IMR-90 (cell line): Measurements from ENCODE around the gene KIF18B. TPM values are rescaled to one million over a fixed set of nuclear protein-coding genes. Genes with fewer than 3 reads are reported as not detected.

Experiments used
- ATAC-seq: fragments of 200-7000 bp; cut with Tn5 transposase; 2 replicates; pipeline ENCODE4 v1.9.1; 2020; ENCODE audit warnings: low read depth, mild to moderate bottlenecking, moderate library complexity
- BruUV-seq: library from RNA; stranded (reverse); fragments of 400-500 nt; replicated peaks from 2 replicates; lab custom pipeline; 2021; lab: Mats Ljungman, UMichigan
- CTCF ChIA-PET: fragments of 300-600 bp; formaldehyde crosslinking; extraction: SDS; loops from one replicate; lab custom pipeline; 2021; ENCODE audit warnings: antibody characterized with exemption; lab: Yijun Ruan, JAX
- POLR2A ChIA-PET: fragments of 300-600 bp; sonication (Branson Sonifier 250); formaldehyde crosslinking; loops from one replicate; lab custom pipeline; 2022; ENCODE audit warnings: antibody characterized with exemption; ENCODE audit not compliant: unreplicated experiment; lab: Charles Lee
- DNase-seq: peaks from one replicate; pipeline ENCODE4 v3.0.0; 2013
- H2AFZ ChIP-seq: replicated peaks from 2 replicates; pipeline ENCODE3; 2013; ENCODE audit warnings: low read length, mild to moderate bottlenecking; ENCODE audit not compliant: poor library complexity
- H2AK5ac ChIP-seq: 2 replicates; pipeline ENCODE4 v1.6.1; 2013; ENCODE audit warnings: low read depth, low read length, inconsistent platforms
- H2AK9ac ChIP-seq: replicated peaks from 2 replicates; pipeline ENCODE3; 2013; ENCODE audit warnings: mild to moderate bottlenecking, low read depth, low read length, moderate library complexity; ENCODE audit not compliant: poor library complexity
- H2BK120ac ChIP-seq: 2 replicates; pipeline ENCODE4 v1.6.1; 2013; ENCODE audit warnings: low read depth, low read length, inconsistent platforms
- H2BK15ac ChIP-seq: 3 replicates; pipeline ENCODE4 v1.6.1; 2013; ENCODE audit warnings: low read depth, low read length, inconsistent platforms
- H2BK20ac ChIP-seq: 2 replicates; pipeline ENCODE4 v1.6.1; 2013; ENCODE audit warnings: low read depth, mild to moderate bottlenecking, inconsistent platforms, low read length, moderate library complexity
- H2BK5ac ChIP-seq: 2 replicates; pipeline ENCODE4 v1.6.1; 2013; ENCODE audit warnings: mild to moderate bottlenecking, low read depth, low read length, inconsistent platforms; ENCODE audit not compliant: poor library complexity, severe bottlenecking
- H3K14ac ChIP-seq: replicated peaks from 2 replicates; pipeline ENCODE4 v1.6.1; 2013; ENCODE audit warnings: low read depth, low read length, inconsistent platforms
- H3K18ac ChIP-seq: 2 replicates; pipeline ENCODE4 v1.6.1; 2013; ENCODE audit warnings: low read depth, low read length, control low read depth
- H3K23ac ChIP-seq: 2 replicates; pipeline ENCODE4 v1.6.1; 2013; ENCODE audit warnings: low read depth, low read length, inconsistent platforms
- H3K27ac ChIP-seq: 2 replicates; pipeline ENCODE4 v1.5.1; 2013; ENCODE audit warnings: mild to moderate bottlenecking, control low read depth, low read length; ENCODE audit not compliant: insufficient read depth
- H3K27me3 ChIP-seq: 2 replicates; pipeline ENCODE4 v1.6.1; 2013; ENCODE audit warnings: low read length; ENCODE audit not compliant: control insufficient read depth, insufficient read depth
- H3K36me3 ChIP-seq: 2 replicates; pipeline ENCODE4 v1.6.1; 2013; ENCODE audit warnings: low read length, mixed read lengths; ENCODE audit not compliant: control insufficient read depth, insufficient read depth
- H3K4ac ChIP-seq: 2 replicates; pipeline ENCODE4 v1.6.1; 2013; ENCODE audit warnings: low read depth, low read length, inconsistent platforms
- H3K4me1 ChIP-seq: 2 replicates; pipeline ENCODE4 v1.6.1; 2013; ENCODE audit warnings: low read length, mixed read lengths; ENCODE audit not compliant: control insufficient read depth, insufficient read depth
- H3K4me2 ChIP-seq: 2 replicates; pipeline ENCODE4 v1.6.1; 2013; ENCODE audit warnings: low read depth, mild to moderate bottlenecking, control low read depth, low read length, moderate library complexity
- H3K4me3 ChIP-seq: 2 replicates; pipeline ENCODE4 v1.5.1; 2013; ENCODE audit warnings: low read depth, mild to moderate bottlenecking, control low read depth, low read length, moderate library complexity; ENCODE audit not compliant: insufficient read depth
- H3K56ac ChIP-seq: 2 replicates; pipeline ENCODE4 v1.6.1; 2013; ENCODE audit warnings: low read length, inconsistent platforms; ENCODE audit not compliant: insufficient read depth; ENCODE audit errors: extremely low read depth
- H3K79me1 ChIP-seq, 2 experiments: 2 replicates each; pipeline ENCODE4 v1.6.1; 2013; ENCODE audit warnings: low read length in 2 of 2, inconsistent platforms in 1 of 2, low read depth in 1 of 2
- H3K9ac ChIP-seq: 2 replicates; pipeline ENCODE4 v1.6.1; 2013; ENCODE audit warnings: low read depth, low read length, control low read depth
- H3K9me1 ChIP-seq: 2 replicates; pipeline ENCODE4 v1.6.1; 2013; ENCODE audit warnings: low read length, inconsistent platforms; ENCODE audit not compliant: insufficient read depth
- H3K9me3 ChIP-seq: 2 replicates; pipeline ENCODE4 v1.6.1; 2013; ENCODE audit warnings: low read length; ENCODE audit not compliant: control insufficient read depth, insufficient read depth
- H4K20me1 ChIP-seq: 2 replicates; pipeline ENCODE4 v1.6.1; 2013; ENCODE audit warnings: low read length, inconsistent platforms; ENCODE audit not compliant: insufficient read depth
- H4K5ac ChIP-seq: 2 replicates; pipeline ENCODE4 v1.6.1; 2013; ENCODE audit warnings: mild to moderate bottlenecking, low read depth, low read length, control low read depth
- H4K8ac ChIP-seq, 2 experiments: 2 replicates each; pipeline ENCODE4 v1.6.1; 2013; ENCODE audit warnings: low read depth in 2 of 2, low read length in 2 of 2, control low read depth in 1 of 2, inconsistent platforms in 1 of 2
- H4K91ac ChIP-seq: 2 replicates; pipeline ENCODE4 v1.6.1; 2013; ENCODE audit warnings: low read depth, low read length, inconsistent platforms; ENCODE audit not compliant: insufficient read depth
- BHLHE40 ChIP-seq: fragments of 150-350 bp; IDR thresholded peaks from 2 replicates; pipeline ENCODE4 v1.6.1; 2016; ENCODE audit warnings: mild to moderate bottlenecking, low read depth, low read length
- CHD1 ChIP-seq: IDR thresholded peaks from 2 replicates; pipeline ENCODE4 v1.6.1; 2012; ENCODE audit warnings: low read depth, low read length, improper control_type of control experiment
- CTCF ChIP-seq: conservative IDR thresholded peaks from 2 replicates; pipeline ENCODE4 v1.5.1; 2012; ENCODE audit warnings: mild to moderate bottlenecking, low read depth, low read length, improper control_type of control experiment
- FOS ChIP-seq: fragments of 150-350 bp; IDR thresholded peaks from 2 replicates; pipeline ENCODE4 v1.6.1; 2016; ENCODE audit warnings: low read depth, low read length
- MAFK ChIP-seq: IDR thresholded peaks from 2 replicates; pipeline ENCODE4 v1.6.1; 2012; ENCODE audit warnings: low read depth, low read length, improper control_type of control experiment
- MAZ ChIP-seq: IDR thresholded peaks from 2 replicates; pipeline ENCODE4 v1.6.1; 2012; ENCODE audit warnings: low read depth, mild to moderate bottlenecking, low read length, improper control_type of control experiment, moderate library complexity, borderline replicate concordance
- MXI1 ChIP-seq: IDR thresholded peaks from 2 replicates; pipeline ENCODE4 v1.6.1; 2012; ENCODE audit warnings: low read depth, mild to moderate bottlenecking, low read length, moderate library complexity, borderline replicate concordance
- NFE2L2 ChIP-seq: fragments of 150-350 bp; IDR thresholded peaks from 2 replicates; pipeline ENCODE4 v1.6.1; 2016; ENCODE audit warnings: low read depth, mild to moderate bottlenecking, low read length
- POLR2A ChIP-seq: IDR thresholded peaks from 2 replicates; pipeline ENCODE4 v1.6.1; 2012; ENCODE audit warnings: mild to moderate bottlenecking, low read depth, low read length
- RAD21 ChIP-seq: IDR thresholded peaks from 2 replicates; pipeline ENCODE4 v1.6.1; 2012; ENCODE audit warnings: low read length, improper control_type of control experiment
- RCOR1 ChIP-seq: IDR thresholded peaks from 2 replicates; pipeline ENCODE4 v1.6.1; 2012; ENCODE audit warnings: mild to moderate bottlenecking, low read length, improper control_type of control experiment; ENCODE audit not compliant: insufficient replicate concordance
- RFX5 ChIP-seq: IDR thresholded peaks from 2 replicates; pipeline ENCODE4 v1.8.0; 2012; ENCODE audit warnings: low read depth, mild to moderate bottlenecking, low read length, moderate library complexity
- SMC3 ChIP-seq: fragments of 150-350 bp; IDR thresholded peaks from 2 replicates; pipeline ENCODE4 v1.6.1; 2016; ENCODE audit warnings: low read depth, mild to moderate bottlenecking, antibody characterized with exemption, low read length, moderate library complexity
- USF2 ChIP-seq: fragments of 150-350 bp; IDR thresholded peaks from 2 replicates; pipeline ENCODE4 v1.6.1; 2017; ENCODE audit warnings: mild to moderate bottlenecking, antibody characterized with exemption, low read length, low read depth
- WGBS, 2 experiments: methylation state at CpG; one replicate each; pipeline versions ENCODE4 v1.1.5 to v1.1.7; 2013; ENCODE audit warnings: missing lambda C conversion rate in 2 of 2; ENCODE audit not compliant: insufficient read length in 1 of 2; ENCODE audit errors: extremely low coverage in 2 of 2; 5-methylcytosine and 5-hydroxymethylcytosine counted together
- dilution Hi-C: fragments of 300-500 bp; cut with HindIII; formaldehyde crosslinking; loops from one replicate; pipeline ENCODE4 v1.14.3; 2018; ENCODE audit warnings: low sequenced_read_pairs; ENCODE audit not compliant: unreplicated experiment
- in situ Hi-C: fragments of 300-500 bp; cut with MboI; formaldehyde crosslinking; loops from 3 replicates; pipeline ENCODE4 v1.14.3; 2019; ENCODE audit warnings: low sequenced_read_pairs, inconsistent platforms, mixed read lengths
- intact Hi-C: fragments of 100-400 bp; cut with micrococcal nuclease; formaldehyde crosslinking; loops from 2 replicates; pipeline ENCODE4 v1.10.0; 2022
- polyA plus RNA-seq, 3 experiments: library from polyadenylated mRNA; depleted of rRNA; stranded (reverse); fragments of >200 nt; gene quantifications; 2 replicates each; pipeline ENCODE4 v1.2.3, GENCODE V29; 2012; ENCODE audit warnings: low replicate concordance in 1 of 3
- total RNA-seq: library from RNA; depleted of rRNA; stranded (reverse); fragments of >200 nt; gene quantifications from 2 replicates; pipeline ENCODE4 v1.2.3, GENCODE V29; 2012
- TF ChIP-seq, protein P1 (sequence below): fragments of 150-350 bp; IDR thresholded peaks from 2 replicates; pipeline ENCODE4 v1.6.1; 2016; ENCODE audit warnings: low read depth, mild to moderate bottlenecking, low read length, moderate library complexity, borderline replicate concordance

The KIF18B gene
- total and polyA plus RNA-seq, 2 of the 4 experiments (the other 2 are of a cell fraction) = 1.3 to 16.0 TPM

DNA sequence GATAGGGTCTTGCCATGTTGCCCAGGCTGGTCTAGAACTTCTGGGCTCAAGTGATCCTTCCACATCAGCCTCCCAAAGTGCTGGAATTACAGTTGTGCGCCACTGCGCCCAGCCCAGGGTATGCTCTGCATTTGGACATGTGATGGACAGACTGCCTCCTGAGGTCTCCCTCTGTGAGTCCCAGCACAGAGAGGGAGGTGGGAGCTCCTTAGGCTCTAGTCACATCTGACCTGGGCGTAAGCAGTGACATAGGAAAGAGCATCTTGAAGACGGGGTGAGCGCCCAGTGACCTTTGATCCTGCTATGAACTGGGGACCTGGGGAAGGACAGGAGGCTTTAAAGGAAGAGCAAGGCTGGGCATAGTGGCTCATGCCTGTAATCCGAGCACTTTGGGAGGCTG is 30.1 kb downstream of the KIF18B start:
- Histone ChIP-seq H3K27ac (no peak overlapping the region), H3K23ac (no peak overlapping the region), H3K18ac (no peak overlapping the region), H2BK5ac (no peak overlapping the region), H2AK9ac (no peak overlapping the region), H2BK120ac (no peak overlapping the region), H3K14ac (no peak overlapping the region), H3K4ac (peak overlapping the region; percentile 35; the same call in 1 of the 2 replicates), H3K9ac (no peak overlapping the region), H3K4me3 (no peak overlapping the region), H3K79me1 (no peaks in the 10 kb centered on the region), H4K20me1 (no peaks in the 10 kb centered on the region; the same call in 1 of the 2 replicates), H4K91ac (no peak overlapping the region), H2BK20ac (no peak overlapping the region), H3K36me3 (no peaks in the 10 kb centered on the region), H4K8ac (no peak overlapping the region), H2AFZ (no peak overlapping the region), H3K56ac (no peak overlapping the region), H3K9me1 (no peaks in the 10 kb centered on the region), H3K4me1 (peaks cover 9% of the 10 kb centered on the region; the same call in 1 of the 2 replicates), H3K27me3 (peaks cover 13% of the 10 kb centered on the region; the same call in 1 of the 2 replicates), H2AK5ac (no peak overlapping the region), H2BK15ac (no peak overlapping the region), H3K4me2 (no peak overlapping the region), H3K9me3 (no peaks in the 10 kb centered on the region), H4K5ac (no peak overlapping the region)
- TF ChIP-seq USF2 = no peak
- no peak for TF ChIP-seq SMC3
- no peak for TF ChIP-seq RCOR1
- TF ChIP-seq MAFK = no peak
- TF ChIP-seq CHD1 = no peak
- TF ChIP-seq BHLHE40 = no peak
- TF ChIP-seq RAD21 = no peak
- no peak for TF ChIP-seq CTCF
- no peak for TF ChIP-seq NFE2L2
- no peak for TF ChIP-seq MAZ
- no peak for TF ChIP-seq RFX5
- TF ChIP-seq, protein P1, sequence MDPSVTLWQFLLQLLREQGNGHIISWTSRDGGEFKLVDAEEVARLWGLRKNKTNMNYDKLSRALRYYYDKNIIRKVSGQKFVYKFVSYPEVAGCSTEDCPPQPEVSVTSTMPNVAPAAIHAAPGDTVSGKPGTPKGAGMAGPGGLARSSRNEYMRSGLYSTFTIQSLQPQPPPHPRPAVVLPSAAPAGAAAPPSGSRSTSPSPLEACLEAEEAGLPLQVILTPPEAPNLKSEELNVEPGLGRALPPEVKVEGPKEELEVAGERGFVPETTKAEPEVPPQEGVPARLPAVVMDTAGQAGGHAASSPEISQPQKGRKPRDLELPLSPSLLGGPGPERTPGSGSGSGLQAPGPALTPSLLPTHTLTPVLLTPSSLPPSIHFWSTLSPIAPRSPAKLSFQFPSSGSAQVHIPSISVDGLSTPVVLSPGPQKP = no peak
- no peak for TF ChIP-seq MXI1
- TF ChIP-seq FOS = no peak
- no peak for TF ChIP-seq POLR2A
- CTCF ChIA-PET = interaction anchor here (6.6 kb wide), 1 partner anchor 103 kb away, joined by 62 read pairs; no protein-coding TSS in a partner anchor
- ATAC-seq (no peak), DNase-seq (no peak)
- BruUV-seq = no TSS peak
- POLR2A ChIA-PET = no interaction called here
- dilution Hi-C loops (no loop called here), in situ Hi-C loops (no loop called here), intact Hi-C loops (no loop called here)
- 94% methylated on average over 4 of the region's 6 CpGs; no CpG with 5 or more reads in 1 of the 2 experiments for WGBS, 2 experiments
